BJ (cell line): ENCODE data around the gene TMEM132C. TPM values are rescaled to one million over a fixed set of nuclear protein-coding genes. Genes with fewer than 3 reads are reported as not detected.

ENCODE experiments used
- CTCF ChIA-PET: fragments of 350-600 bp; formaldehyde crosslinking; extraction: SDS; loops from one replicate; lab custom pipeline; 2021; ENCODE audit warnings: antibody characterized with exemption, inconsistent platforms; lab: Yijun Ruan, JAX
- POLR2A ChIA-PET: fragments of 300-600 bp; sonication (Branson Sonifier 250); formaldehyde crosslinking; extraction: SDS; loops from one replicate; lab custom pipeline; 2021; ENCODE audit warnings: antibody characterized with exemption; lab: Charles Lee
- DNase-seq: peaks from one replicate; pipeline ENCODE4 v3.0.0-alpha.2; 2011; ENCODE audit warnings: low read depth
- H3K27me3 ChIP-seq: 2 replicates; pipeline ENCODE4 v1.6.0; 2011; ENCODE audit warnings: low read length; ENCODE audit not compliant: control insufficient read depth, insufficient read depth
- H3K36me3 ChIP-seq: 2 replicates; pipeline ENCODE4 v1.5.1; 2011; ENCODE audit warnings: low read length; ENCODE audit not compliant: control insufficient read depth, insufficient read depth
- H3K4me3 ChIP-seq: 2 replicates; pipeline ENCODE4 v1.5.1; 2011; ENCODE audit warnings: low read depth, mild to moderate bottlenecking, control low read depth, low read length
- polyA plus RNA-seq: library from polyadenylated mRNA; depleted of rRNA; stranded (reverse); fragments of >200 nt; gene quantifications from 2 replicates; pipeline ENCODE4 v1.2.3, GENCODE V29; 2011
- TF ChIP-seq, protein P1 (sequence below): IDR thresholded peaks from 2 replicates; pipeline ENCODE4 v1.5.1; 2011; ENCODE audit warnings: low read depth, mild to moderate bottlenecking, control low read depth, inconsistent platforms, low read length, moderate library complexity; ENCODE audit not compliant: insufficient read depth

Gene TMEM132C
- polyA plus RNA-seq, 1 experiment, result not detected

DNA sequence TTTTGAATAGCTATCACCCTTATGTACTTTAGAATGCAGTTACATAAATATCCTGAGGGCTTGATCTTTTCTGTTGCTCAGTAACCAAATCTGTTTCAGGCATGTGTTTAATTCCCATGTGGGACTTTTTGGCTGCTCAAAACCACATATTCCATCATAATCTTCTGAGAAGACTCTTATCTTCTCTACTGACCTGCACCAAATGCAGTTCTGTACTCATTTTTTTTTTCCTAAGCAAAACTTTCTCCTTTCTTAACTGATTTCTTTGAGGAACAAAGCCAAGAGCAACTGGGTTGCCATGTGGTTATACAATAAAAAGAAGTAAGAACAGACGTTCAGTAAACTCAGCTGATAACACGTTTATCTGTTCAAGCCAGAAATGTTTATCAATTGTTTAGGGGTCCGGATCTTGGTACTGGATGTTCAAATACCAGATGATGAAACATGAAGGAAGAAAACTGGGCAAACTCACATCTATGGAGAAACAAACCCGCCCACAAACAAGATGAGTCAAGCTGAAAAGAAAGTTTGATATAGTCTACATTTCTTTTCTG lies 50.1 kb downstream of the TMEM132C start:
- DNase-seq, result no peak
- CTCF ChIA-PET, result interaction anchor here (1.0 kb wide), 1 partner anchor 19 kb away, joined by 3 read pairs; no protein-coding TSS in a partner anchor
- POLR2A ChIA-PET, result no interaction called here
- Histone ChIP-seq H3K27me3 (no peaks in the 10 kb centered on the region), H3K4me3 (no peak overlapping the region), H3K36me3 (no peaks in the 10 kb centered on the region)
- TF ChIP-seq, protein P1, sequence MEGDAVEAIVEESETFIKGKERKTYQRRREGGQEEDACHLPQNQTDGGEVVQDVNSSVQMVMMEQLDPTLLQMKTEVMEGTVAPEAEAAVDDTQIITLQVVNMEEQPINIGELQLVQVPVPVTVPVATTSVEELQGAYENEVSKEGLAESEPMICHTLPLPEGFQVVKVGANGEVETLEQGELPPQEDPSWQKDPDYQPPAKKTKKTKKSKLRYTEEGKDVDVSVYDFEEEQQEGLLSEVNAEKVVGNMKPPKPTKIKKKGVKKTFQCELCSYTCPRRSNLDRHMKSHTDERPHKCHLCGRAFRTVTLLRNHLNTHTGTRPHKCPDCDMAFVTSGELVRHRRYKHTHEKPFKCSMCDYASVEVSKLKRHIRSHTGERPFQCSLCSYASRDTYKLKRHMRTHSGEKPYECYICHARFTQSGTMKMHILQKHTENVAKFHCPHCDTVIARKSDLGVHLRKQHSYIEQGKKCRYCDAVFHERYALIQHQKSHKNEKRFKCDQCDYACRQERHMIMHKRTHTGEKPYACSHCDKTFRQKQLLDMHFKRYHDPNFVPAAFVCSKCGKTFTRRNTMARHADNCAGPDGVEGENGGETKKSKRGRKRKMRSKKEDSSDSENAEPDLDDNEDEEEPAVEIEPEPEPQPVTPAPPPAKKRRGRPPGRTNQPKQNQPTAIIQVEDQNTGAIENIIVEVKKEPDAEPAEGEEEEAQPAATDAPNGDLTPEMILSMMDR, result no peak

- TF ChIP-seq, protein P1, result no peak
- no peaks in the 10 kb centered on the region for H3K36me3 ChIP-seq
- H3K27me3 ChIP-seq, result no peaks in the 10 kb centered on the region
- DNase-seq, result no peak
- no peak overlapping the region for H3K4me3 ChIP-seq
- ChIA-PET CTCF (no interaction called here), POLR2A (no interaction called here)
Observed at GRCh38 chr12:128318341-128318740, 51.4 kb downstream of the TMEM132C start.

DNA sequence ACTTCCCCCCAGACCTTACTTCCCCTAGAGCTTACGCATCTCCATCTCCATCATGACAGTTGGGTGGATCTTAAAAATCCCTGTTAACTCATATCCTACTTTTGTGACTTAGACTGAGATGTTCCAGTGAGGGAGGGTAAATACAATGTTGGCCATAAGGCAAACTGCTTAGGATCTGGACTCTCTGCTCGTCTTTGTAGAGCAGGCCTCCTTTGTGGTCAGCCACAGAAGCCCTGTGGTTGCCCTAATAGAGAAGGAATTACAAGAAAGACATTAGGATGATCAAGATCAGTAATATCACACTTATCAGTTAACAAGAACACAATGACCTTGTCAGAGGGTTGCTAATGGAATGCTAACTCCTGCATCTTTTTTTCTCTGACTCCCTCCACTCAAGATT lies 52.0 kb downstream of the TMEM132C start:
- CTCF ChIA-PET, result no interaction called here
- POLR2A ChIA-PET, result no interaction called here
- Histone ChIP-seq H3K27me3 (no peaks in the 10 kb centered on the region), H3K36me3 (no peaks in the 10 kb centered on the region), H3K4me3 (no peak overlapping the region)
- no peak for DNase-seq
- TF ChIP-seq, protein P1, result no peak

DNA sequence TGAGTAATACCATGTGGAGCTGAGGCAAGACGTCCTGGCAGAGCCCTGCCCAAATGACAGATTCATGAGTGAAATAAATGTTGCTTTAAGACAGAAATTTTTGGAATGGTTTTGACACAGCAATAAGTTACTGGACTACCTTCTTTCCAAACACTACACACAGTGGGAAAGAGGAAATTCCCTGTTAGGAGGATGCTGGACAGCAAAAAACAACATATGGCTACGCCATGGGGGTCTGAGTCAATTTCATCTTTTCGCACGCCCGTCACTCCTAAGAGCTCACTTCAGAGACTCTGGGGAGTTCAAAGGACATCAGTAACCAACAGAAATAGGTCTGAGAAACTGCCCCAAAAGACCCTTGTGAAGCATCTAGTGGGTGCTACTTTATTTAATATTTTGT lies 55.4 kb downstream of the TMEM132C start:
- CTCF ChIA-PET, result no interaction called here
- no peak for DNase-seq
- H3K27me3 ChIP-seq, result no peaks in the 10 kb centered on the region
- no peaks in the 10 kb centered on the region for H3K36me3 ChIP-seq
- POLR2A ChIA-PET, result no interaction called here
- H3K4me3 ChIP-seq, result no peak overlapping the region
- TF ChIP-seq, protein P1, result no peak

GRCh38 chr12:128323145-128323920 lies 56.4 kb downstream of the TMEM132C start:
- ChIA-PET POLR2A (no interaction called here), CTCF (no interaction called here)
- no peak for DNase-seq
- TF ChIP-seq, protein P1, result no peak
- no peaks in the 10 kb centered on the region for H3K36me3 ChIP-seq
- no peak overlapping the region for H3K4me3 ChIP-seq
- no peaks in the 10 kb centered on the region for H3K27me3 ChIP-seq
